Stimulated activated effector memory CD8-positive, alpha-beta T cell treated with anti-CD3 and anti-CD28 coated beads, Interleukin-12 subunit alpha, Interleukin-12 subunit beta, amount 100 ng/mL, for 72 hours (primary cell): ENCODE measurements around the gene PCDH1.
A peak's percentile ranks its signal among the peaks of the same experiment; 100 is the strongest.
"Not testable (repeated sequence)": the region's sequence is repeated elsewhere in the genome, so short reads cannot be mapped to it uniquely, and the experiment has no call there.

ENCODE experiments used
- ATAC-seq: fragments of 150-1000 bp; cut with Tn5 transposase; 2 replicates; pipeline ENCODE4 v1.10.0; 2021
- DNase-seq, 2 donors: peaks; one replicate each; pipeline ENCODE4 v3.0.0; 2021 to 2022; ENCODE audit warnings: low spot score in 2 of 2
- H3K27ac Mint-ChIP-seq: one replicate; pipeline ENCODE4 v1.8.0; 2022; ENCODE audit warnings: mild to moderate bottlenecking, mixed read lengths
- H3K36me3 Mint-ChIP-seq: one replicate; pipeline ENCODE4 v1.8.0; 2022; ENCODE audit warnings: mild to moderate bottlenecking, mixed read lengths
- H3K4me1 Mint-ChIP-seq: one replicate; pipeline ENCODE4 v1.8.0; 2022; ENCODE audit warnings: mixed read lengths
- H3K4me3 Mint-ChIP-seq: one replicate; pipeline ENCODE4 v1.8.0; 2022; ENCODE audit warnings: mild to moderate bottlenecking, mixed read lengths
- H3K9me3 Mint-ChIP-seq: one replicate; pipeline ENCODE4 v1.8.0; 2022; ENCODE audit warnings: mixed read lengths

PCDH1 gene

GRCh38 chr5:141908796-141909195 lies 30.6 kb upstream of the PCDH1 start:
- H3K4me3 Mint-ChIP-seq: no peak overlapping the region
- ATAC-seq: peak; percentile 61
- H3K9me3 Mint-ChIP-seq: no peaks in the 10 kb centered on the region
- H3K27ac Mint-ChIP-seq: no peak overlapping the region
- DNase-seq: no peak
- peaks cover 7% of the 10 kb centered on the region for H3K4me1 Mint-ChIP-seq
- H3K36me3 Mint-ChIP-seq: no peaks in the 10 kb centered on the region

- no peaks in the 10 kb centered on the region for H3K9me3 Mint-ChIP-seq
- H3K27ac Mint-ChIP-seq: no peak overlapping the region
- no peak for ATAC-seq
- H3K4me1 Mint-ChIP-seq: no peaks in the 10 kb centered on the region
- DNase-seq: no peak
- H3K36me3 Mint-ChIP-seq: no peaks in the 10 kb centered on the region
- H3K4me3 Mint-ChIP-seq: no peak overlapping the region
These were observed 28.8 kb upstream of the PCDH1 start for GRCh38 chr5:141906972-141907371.

- Mint-ChIP-seq H3K36me3 (no peaks in the 10 kb centered on the region), H3K4me1 (no peaks in the 10 kb centered on the region), H3K9me3 (no peaks in the 10 kb centered on the region), H3K27ac (no peak overlapping the region), H3K4me3 (no peak overlapping the region)
- no peak for DNase-seq
- ATAC-seq: no peak
These were observed 28.3 kb upstream of the PCDH1 start for GRCh38 chr5:141906517-141906916.

- no peaks in the 10 kb centered on the region for H3K4me1 Mint-ChIP-seq
- H3K4me3 Mint-ChIP-seq: no peak overlapping the region
- no peaks in the 10 kb centered on the region for H3K9me3 Mint-ChIP-seq
- no peaks in the 10 kb centered on the region for H3K36me3 Mint-ChIP-seq
- ATAC-seq (no peak), DNase-seq (no peak)
- no peak overlapping the region for H3K27ac Mint-ChIP-seq
These were observed 26.3 kb upstream of the PCDH1 start for GRCh38 chr5:141904551-141904950.

GRCh38 chr5:141903261-141903660 lies 25.1 kb upstream of the PCDH1 start:
- no peak for ATAC-seq
- Mint-ChIP-seq H3K9me3 (no peaks in the 10 kb centered on the region), H3K4me1 (no peaks in the 10 kb centered on the region), H3K4me3 (no peak overlapping the region), H3K36me3 (no peaks in the 10 kb centered on the region), H3K27ac (no peak overlapping the region)
- DNase-seq: no peak

- Mint-ChIP-seq H3K9me3 (no peaks in the 10 kb centered on the region), H3K27ac (no peak overlapping the region), H3K4me1 (no peaks in the 10 kb centered on the region), H3K36me3 (no peaks in the 10 kb centered on the region), H3K4me3 (no peak overlapping the region)
- ATAC-seq (no peak), DNase-seq (no peak)
These were observed 24.0 kb upstream of the PCDH1 start for GRCh38 chr5:141902015-141902814.

GRCh38 chr5:141898448-141899049 lies 20.3 kb upstream of the PCDH1 start:
- H3K9me3 Mint-ChIP-seq: no peaks in the 10 kb centered on the region
- ATAC-seq: no peak
- no peak overlapping the region for H3K27ac Mint-ChIP-seq
- H3K36me3 Mint-ChIP-seq: no peaks in the 10 kb centered on the region
- H3K4me3 Mint-ChIP-seq: no peak overlapping the region
- H3K4me1 Mint-ChIP-seq: no peaks in the 10 kb centered on the region
- DNase-seq: no peak

GRCh38 chr5:141897425-141897824 lies 19.2 kb upstream of the PCDH1 start:
- ATAC-seq: no peak
- no peaks in the 10 kb centered on the region for H3K9me3 Mint-ChIP-seq

GRCh38 chr5:141890429-141890828 lies 12.2 kb upstream of the PCDH1 start:
- not testable (repeated sequence) for DNase-seq, H3K4me3 Mint-ChIP-seq, H3K27ac Mint-ChIP-seq, H3K4me1 Mint-ChIP-seq, ATAC-seq, H3K9me3 Mint-ChIP-seq, H3K36me3 Mint-ChIP-seq

More at GRCh38 chr5:141897425-141897824, 19.2 kb upstream of the PCDH1 start:
- H3K36me3 Mint-ChIP-seq: no peaks in the 10 kb centered on the region
- H3K4me3 Mint-ChIP-seq: no peak overlapping the region
- DNase-seq: no peak
- no peak overlapping the region for H3K27ac Mint-ChIP-seq
- H3K4me1 Mint-ChIP-seq: no peaks in the 10 kb centered on the region

GRCh38 chr5:141889282-141889871 lies 11.2 kb upstream of the PCDH1 start:
- H3K27ac Mint-ChIP-seq: no peak overlapping the region
- no peaks in the 10 kb centered on the region for H3K4me1 Mint-ChIP-seq
- DNase-seq (no peak), ATAC-seq (no peak)
- no peaks in the 10 kb centered on the region for H3K36me3 Mint-ChIP-seq
- no peaks in the 10 kb centered on the region for H3K9me3 Mint-ChIP-seq
- no peak overlapping the region for H3K4me3 Mint-ChIP-seq

- H3K9me3 Mint-ChIP-seq: no peaks in the 10 kb centered on the region
- ATAC-seq (no peak), DNase-seq (no peak)
- no peak overlapping the region for H3K27ac Mint-ChIP-seq
- peaks cover 15% of the 10 kb centered on the region for H3K4me1 Mint-ChIP-seq
- no peak overlapping the region for H3K4me3 Mint-ChIP-seq
- H3K36me3 Mint-ChIP-seq: no peaks in the 10 kb centered on the region
These were observed 5.7 kb upstream of the PCDH1 start for GRCh38 chr5:141883892-141884318.

GRCh38 chr5:141883184-141883891 lies 5.1 kb upstream of the PCDH1 start:
- Mint-ChIP-seq H3K4me3 (no peak overlapping the region), H3K27ac (no peak overlapping the region), H3K9me3 (no peaks in the 10 kb centered on the region), H3K36me3 (no peaks in the 10 kb centered on the region), H3K4me1 (peaks cover 20% of the 10 kb centered on the region)
- DNase-seq (no peak), ATAC-seq (no peak)

GRCh38 chr5:141882594-141883183 lies 4.5 kb upstream of the PCDH1 start:
- Mint-ChIP-seq H3K4me1 (peaks cover 23% of the 10 kb centered on the region), H3K9me3 (no peaks in the 10 kb centered on the region), H3K4me3 (no peak overlapping the region), H3K27ac (no peak overlapping the region), H3K36me3 (no peaks in the 10 kb centered on the region)
- DNase-seq: no peak
- no peak for ATAC-seq

GRCh38 chr5:141881886-141882285 lies 3.7 kb upstream of the PCDH1 start:
- no peaks in the 10 kb centered on the region for H3K36me3 Mint-ChIP-seq
- H3K9me3 Mint-ChIP-seq: no peaks in the 10 kb centered on the region
- no peak overlapping the region for H3K27ac Mint-ChIP-seq
- ATAC-seq (no peak), DNase-seq (no peak)
- no peak overlapping the region for H3K4me3 Mint-ChIP-seq
- H3K4me1 Mint-ChIP-seq: peaks cover 31% of the 10 kb centered on the region
